HG02678 (cell line): ENCODE measurements around the gene TRIM49D1.
"Not testable (repeated sequence)": the region's sequence is repeated elsewhere in the genome, so short reads cannot be mapped to it uniquely, and the experiment has no call there.

Source experiments
- ATAC-seq: cut with Tn5 transposase; IDR thresholded peaks from one replicate; pipeline ENCODE4 v1.9.1; 2021; ENCODE audit warnings: mild to moderate bottlenecking, moderate library complexity; ENCODE audit not compliant: unreplicated experiment

TRIM49D1 gene, protein sequence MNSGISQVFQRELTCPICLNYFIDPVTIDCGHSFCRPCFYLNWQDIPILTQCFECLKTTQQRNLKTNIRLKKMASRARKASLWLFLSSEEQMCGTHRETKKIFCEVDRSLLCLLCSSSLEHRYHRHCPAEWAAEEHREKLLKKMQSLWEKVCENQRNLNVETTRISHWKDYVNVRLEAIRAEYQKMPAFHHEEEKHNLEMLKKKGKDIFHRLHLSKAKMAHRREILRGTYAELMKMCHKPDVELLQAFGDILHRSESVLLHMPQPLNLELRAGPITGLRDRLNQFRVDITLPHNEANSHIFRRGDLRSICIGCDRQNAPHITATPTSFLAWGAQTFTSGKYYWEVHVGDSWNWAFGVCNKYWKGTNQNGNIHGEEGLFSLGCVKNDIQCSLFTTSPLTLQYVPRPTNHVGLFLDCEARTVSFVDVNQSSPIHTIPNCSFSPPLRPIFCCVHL

DNA sequence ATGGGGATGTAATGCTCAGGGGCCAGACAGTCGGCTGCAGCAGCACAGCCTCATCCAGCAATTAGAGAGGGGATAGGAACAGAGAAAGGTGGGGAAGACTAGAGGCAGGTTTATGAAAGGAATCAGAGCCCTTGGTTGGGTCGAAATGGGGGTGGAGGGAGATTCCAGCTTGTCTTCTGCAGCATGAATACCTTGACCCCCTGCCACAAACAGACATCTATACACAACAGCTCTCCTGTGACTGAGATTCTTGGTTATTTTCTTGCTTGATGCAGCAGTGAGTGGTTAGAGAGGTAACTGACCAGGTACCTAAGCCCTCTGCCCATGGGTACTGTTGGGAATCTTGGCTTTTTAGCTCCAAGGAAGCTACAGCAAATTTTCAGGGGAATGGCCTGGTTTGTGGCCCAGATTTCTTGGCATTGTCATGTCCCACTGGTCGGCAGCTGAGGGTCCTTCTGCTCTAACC lies at the start of gene TRIM49D1:
Gene TRIM49D1 (minus strand): TSS at position 51 of the 466 bp plus-strand sequence. CDS start 4,535 bp downstream, outside the sequence.
- no peak for ATAC-seq

DNA sequence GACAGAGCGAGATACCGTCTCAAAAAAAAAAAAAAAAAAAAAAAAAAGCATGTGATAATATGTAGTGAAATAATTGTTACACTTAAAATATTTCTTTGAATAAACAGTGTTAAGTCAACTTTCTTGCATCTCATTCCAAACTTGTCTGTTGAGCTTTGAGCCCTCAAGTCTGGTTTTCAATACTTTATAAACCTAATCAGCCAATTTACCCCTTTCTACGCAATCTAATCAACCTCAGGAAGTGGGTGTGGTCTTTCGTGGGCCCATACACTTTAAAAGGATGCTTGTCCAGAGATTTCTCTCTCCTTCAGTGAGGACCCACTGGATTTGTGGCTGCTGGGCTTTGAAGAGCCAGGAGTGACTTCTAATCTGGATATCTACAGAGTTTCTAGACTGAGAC lies 43.7 kb upstream of the TRIM49D1 start, which contains the start of gene TRIM64:
Gene TRIM64 (plus strand): TSS at position 301 of the 400 bp plus-strand sequence. CDS start 2,467 bp downstream, outside the sequence.
- not testable (repeated sequence) for ATAC-seq

DNA sequence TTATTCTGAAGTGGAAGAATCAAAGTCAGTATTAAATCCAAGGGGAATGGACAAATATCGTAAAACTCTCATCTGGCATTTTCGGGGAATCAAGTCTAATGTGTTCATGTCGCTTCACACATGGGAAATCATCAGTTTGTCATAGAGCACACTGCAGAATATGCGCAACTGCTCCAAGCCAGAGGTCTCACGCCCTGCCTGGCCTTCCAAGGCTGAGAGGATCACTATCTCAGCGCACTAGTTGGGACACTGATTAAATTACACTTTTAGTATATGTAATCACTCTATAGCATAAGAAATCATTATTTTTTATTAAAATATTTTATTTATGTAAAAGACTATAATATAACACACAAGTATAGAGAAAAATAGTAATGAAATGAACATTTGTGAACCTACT lies 38.8 kb upstream of the TRIM49D1 start:
- ATAC-seq: not testable (repeated sequence)

DNA sequence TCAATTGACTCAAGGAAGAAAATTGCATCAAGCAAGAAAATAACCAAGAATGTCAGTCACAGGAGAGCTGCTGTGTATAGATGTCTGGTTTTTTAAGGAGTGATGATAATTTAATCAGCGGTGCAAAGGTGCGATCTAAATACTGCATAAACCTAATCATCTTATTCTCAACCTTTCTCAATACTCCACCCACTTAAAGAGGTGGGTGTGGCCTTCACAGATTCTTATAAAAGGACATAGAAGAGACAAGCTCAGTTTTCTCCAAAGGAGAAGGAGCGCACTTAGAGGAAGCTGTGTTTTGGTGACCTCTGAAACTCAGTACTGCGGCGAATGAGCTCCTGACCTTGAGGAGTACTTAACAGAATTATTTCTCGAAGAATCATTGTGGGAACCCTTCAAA lies 1.7 kb upstream of the TRIM49D1 start, which contains the start of gene TRIM49D2:
Gene TRIM49D2 (plus strand): TSS at position 301 of the 400 bp plus-strand sequence. CDS start 2,698 bp downstream, outside the sequence.
- not testable (repeated sequence) for ATAC-seq

DNA sequence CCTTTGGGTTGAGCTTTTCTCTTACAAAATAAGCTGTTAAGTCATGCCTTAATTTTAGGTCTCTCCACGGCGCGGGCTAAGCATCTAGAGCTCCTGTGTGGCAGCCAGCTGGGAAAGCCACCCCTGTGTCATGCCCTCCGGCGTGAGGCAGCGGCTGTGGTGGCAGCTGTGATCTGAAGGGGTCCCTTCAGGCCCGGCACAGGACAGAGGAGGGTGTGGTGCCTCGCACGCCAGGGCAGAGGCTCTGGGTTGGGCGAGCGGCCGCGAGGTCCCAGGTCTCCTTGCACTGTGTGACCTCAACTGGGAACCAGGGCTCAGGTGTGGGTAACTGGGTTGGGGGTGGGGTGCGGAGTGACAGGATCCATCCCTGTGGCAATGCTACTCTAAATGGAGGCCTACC lies 21.2 kb downstream of the TRIM49D1 start:
- ATAC-seq: not testable (repeated sequence)

DNA sequence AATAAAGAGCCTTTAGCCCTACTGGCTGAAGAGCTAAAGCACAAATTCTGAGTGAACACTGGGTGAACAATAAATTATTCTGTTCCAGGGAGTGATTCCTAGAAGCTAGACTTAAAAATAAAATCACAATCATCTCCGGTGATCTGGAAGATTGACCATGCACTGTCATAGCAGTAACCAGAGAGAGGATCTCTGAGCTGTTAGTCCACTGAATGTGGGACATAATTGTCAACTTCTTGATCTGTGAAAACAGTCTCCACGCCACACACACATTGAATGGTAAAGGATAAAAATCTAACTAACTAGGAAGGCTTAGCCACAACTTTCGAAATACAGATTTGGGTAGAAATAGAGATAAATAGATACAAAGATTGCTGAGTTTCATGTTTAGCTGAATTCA lies 28.8 kb downstream of the TRIM49D1 start:
- not testable (repeated sequence) for ATAC-seq

DNA sequence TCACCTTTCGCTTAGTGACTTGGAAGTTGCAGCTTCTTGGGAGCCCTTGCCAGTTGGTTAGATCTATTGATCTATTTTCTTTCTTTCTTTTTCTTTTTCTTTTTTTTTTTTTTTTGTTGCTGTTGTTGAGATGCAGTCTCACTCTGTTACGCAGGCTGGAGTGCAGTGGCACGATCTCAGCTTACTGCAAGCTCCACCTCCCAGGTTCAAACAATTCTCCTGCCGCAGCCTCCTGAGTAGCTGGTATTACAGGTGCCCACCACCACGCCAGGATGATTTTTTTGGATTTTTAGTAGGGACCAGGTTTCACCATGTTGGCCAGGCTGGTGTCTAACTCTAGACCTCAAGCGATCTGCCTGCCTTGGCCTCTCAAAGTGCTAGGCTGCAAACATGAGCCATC lies 44.5 kb downstream of the TRIM49D1 start:
- ATAC-seq: not testable (repeated sequence)

DNA sequence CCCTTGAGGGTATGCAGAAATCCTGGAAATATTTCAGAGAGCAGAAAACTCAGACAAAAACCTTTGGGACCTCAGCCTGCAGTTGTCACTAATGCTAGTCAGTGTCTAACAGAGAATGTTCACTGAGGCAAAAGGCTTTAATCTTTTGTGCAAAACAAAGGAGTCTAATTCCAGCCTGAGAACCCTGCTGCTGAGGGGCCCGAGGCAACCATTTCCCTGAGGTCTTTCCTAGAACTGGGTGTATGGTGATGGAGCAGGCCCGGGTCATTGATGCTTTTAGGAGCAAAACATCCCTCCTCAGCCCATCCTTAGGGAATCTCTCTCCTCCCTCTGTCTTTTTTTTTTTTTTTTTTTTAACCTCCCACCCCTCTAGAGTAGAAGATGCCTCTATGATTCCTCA lies 49.5 kb downstream of the TRIM49D1 start:
- ATAC-seq: not testable (repeated sequence)

DNA sequence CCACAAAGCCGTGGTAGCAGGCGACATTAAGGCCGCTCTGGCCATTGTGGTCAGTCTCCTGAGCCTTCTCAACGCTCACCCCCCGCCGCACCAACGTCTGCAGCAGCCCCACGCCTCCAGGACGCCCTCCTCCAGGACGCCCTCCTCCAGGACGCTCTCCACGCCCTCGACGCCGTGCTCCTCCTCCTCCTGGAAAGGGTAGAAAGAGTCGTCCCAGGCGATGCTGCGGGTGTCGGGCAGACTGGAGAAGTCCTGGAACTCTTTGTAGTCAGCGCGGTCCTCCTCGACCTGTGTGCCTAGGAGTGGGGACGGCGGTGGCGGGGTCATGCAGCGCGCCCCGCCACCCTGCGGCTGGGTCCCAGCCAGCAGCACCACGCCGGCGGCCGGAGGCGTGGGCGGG lies 56.8 kb downstream of the TRIM49D1 start:
- not testable (repeated sequence) for ATAC-seq

DNA sequence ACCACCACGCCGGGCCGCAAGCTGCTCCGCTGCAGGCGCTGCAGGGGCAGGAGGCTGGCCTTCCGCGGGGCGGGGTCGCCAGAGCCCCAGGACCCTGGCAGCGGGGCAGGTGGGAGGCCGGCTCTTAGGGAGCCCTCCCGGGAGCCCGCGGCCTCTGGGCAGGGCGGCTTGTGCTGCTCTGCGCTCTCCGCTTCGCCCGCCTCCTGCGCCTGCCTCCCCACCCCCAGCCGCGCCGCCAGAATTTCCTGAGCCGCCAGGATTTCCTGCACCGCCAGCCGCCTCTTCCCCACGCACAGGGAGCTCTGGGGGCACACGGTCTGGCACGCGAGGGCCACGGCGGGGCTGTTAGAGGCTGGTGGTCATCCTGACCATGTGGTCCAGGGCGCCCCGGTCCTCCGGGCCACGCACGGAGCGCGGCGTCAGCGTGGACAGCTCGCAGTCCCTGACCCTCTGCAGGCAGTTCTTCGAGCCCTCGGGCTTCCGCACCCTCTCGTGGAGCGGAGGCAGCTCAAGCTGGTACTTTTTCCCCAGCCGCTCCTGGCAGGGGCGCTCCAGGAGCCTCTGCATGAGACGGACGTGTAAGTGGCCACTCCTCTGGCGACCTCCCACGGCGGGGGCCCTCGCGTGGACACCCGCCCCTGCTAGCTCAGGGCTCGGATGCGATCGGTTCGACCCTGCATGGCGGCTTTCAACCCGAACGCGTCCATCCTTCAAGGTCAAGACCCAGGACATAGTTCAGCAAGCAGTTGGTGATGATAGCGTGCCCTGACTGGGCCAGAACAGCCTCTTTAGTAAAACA lies 57.9 kb downstream of the TRIM49D1 start:
- not testable (repeated sequence) for ATAC-seq
